Activated CD8-positive, alpha-beta memory T cell treated with anti-CD3 and anti-CD28 coated beads, Interleukin-2, amount 50 U/mL, for 1 hour (primary cell): Measurements from ENCODE around the gene SEPTIN1.
"Not testable (repeated sequence)": the region's sequence is repeated elsewhere in the genome, so short reads cannot be mapped to it uniquely, and the experiment has no call there.

Experiments used
- DNase-seq: peaks from one replicate; pipeline ENCODE4 v3.0.0-alpha.2; 2020; ENCODE audit errors: extremely low read depth

Gene SEPTIN1

GRCh38 chr16:30357715-30358576 lies 24.4 kb downstream of the SEPTIN1 start:
- no peak for DNase-seq

- DNase-seq: no peak
Observed at GRCh38 chr16:30357085-30357714, 25.2 kb downstream of the SEPTIN1 start.

GRCh38 chr16:30356401-30357084 lies 25.8 kb downstream of the SEPTIN1 start:
- no peak for DNase-seq

GRCh38 chr16:30355954-30356308 lies 26.4 kb downstream of the SEPTIN1 start:
- DNase-seq: no peak

GRCh38 chr16:30355144-30355953 lies 27.0 kb downstream of the SEPTIN1 start, which contains the start of gene CD2BP2:
Gene CD2BP2, minus strand, starts transcription at chr16:30355308. Its CDS starts 627 bp downstream, at chr16:30354681.
- DNase-seq: peak; percentile 65

- no peak for DNase-seq
Observed at GRCh38 chr16:30354423-30355143, 27.8 kb downstream of the SEPTIN1 start.

- no peak for DNase-seq
Observed at GRCh38 chr16:30353438-30354129, 28.8 kb downstream of the SEPTIN1 start.

GRCh38 chr16:30352488-30353401 lies 29.6 kb downstream of the SEPTIN1 start:
- DNase-seq: no peak

GRCh38 chr16:30351586-30352419 lies 30.6 kb downstream of the SEPTIN1 start:
- DNase-seq: no peak

- DNase-seq: no peak
Observed at GRCh38 chr16:30351001-30351441, 31.3 kb downstream of the SEPTIN1 start.

GRCh38 chr16:30350134-30350871 lies 32.1 kb downstream of the SEPTIN1 start:
- no peak for DNase-seq

GRCh38 chr16:30349675-30350074 lies 32.7 kb downstream of the SEPTIN1 start:
- DNase-seq: no peak

- DNase-seq: no peak
Observed at GRCh38 chr16:30348929-30349328, 33.4 kb downstream of the SEPTIN1 start.

- DNase-seq: no peak
Observed at GRCh38 chr16:30348113-30348512, 34.2 kb downstream of the SEPTIN1 start.

GRCh38 chr16:30346286-30346685 lies 36.1 kb downstream of the SEPTIN1 start:
- DNase-seq: no peak

- not testable (repeated sequence) for DNase-seq
Observed at GRCh38 chr16:30343491-30343820, 38.9 kb downstream of the SEPTIN1 start.

GRCh38 chr16:30342751-30343490 lies 39.4 kb downstream of the SEPTIN1 start:
- DNase-seq: no peak
